NCI-H1417 treated with DMSO at 0.1 percent for 48 hours (cell line): Measurements from ENCODE around the gene CD68.
"Not testable (repeated sequence)": the region's sequence is repeated elsewhere in the genome, so short reads cannot be mapped to it uniquely, and the experiment has no call there.

Experiments
- DNase-seq: peaks from one replicate; lab custom pipeline; 2025; lab: John Stamatoyannopoulos, UW

The CD68 gene

GRCh38 chr17:7613769-7614424, 34.5 kb downstream of the CD68 start:
- DNase-seq = no peak

DNA sequence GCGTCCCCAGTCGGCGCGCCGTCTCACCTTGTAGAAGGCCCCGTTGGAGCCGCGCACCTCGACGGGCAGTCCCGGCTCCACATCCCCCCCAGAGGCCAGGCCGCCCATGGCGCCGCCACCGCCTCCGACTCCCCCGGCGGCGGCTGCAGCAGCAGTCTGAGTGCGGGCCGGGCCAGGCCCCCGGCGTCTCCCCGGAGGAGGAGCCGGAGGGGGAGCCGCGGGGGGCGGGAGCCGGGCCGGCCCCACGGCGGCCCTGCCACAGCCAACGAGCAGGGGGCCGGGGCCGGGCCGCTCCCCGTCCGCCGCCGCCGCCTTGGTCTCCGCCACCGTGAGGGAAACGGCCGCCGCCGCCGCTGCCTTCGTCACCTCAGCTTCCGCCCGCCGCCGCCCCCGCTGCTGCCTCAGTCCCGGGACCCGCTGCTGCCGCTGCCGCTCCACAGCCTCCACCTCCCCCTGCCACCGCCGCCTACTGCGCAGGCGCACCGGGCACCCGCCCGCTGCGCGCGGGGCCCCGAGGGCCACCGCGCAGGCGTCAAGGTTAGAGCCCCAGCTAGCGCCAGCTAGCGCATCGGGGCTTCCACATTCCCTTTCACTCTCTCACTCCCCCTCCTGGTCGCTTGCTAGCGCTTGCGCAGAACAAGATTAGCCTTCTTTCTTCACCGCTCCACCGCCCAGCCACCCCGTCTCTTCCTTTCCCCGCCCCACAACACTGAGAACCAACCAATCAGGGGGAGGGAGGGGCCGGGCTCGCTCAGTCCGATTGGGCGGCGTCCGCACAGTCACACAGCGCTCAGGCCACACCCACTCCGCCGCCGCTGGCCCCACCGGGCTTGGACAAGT, 35.2 kb downstream of the CD68 start, which contains the start of gene FXR2:
TSS of gene FXR2 (minus strand) at position 473 of the 840 bp plus-strand sequence. CDS start at position 108, 365 bp downstream.
- peak; percentile 99 for DNase-seq

- DNase-seq = no peak
Observed at GRCh38 chr17:7615265-7615747, 35.9 kb downstream of the CD68 start.

GRCh38 chr17:7618608-7619007, 39.2 kb downstream of the CD68 start:
- DNase-seq = no peak

DNA sequence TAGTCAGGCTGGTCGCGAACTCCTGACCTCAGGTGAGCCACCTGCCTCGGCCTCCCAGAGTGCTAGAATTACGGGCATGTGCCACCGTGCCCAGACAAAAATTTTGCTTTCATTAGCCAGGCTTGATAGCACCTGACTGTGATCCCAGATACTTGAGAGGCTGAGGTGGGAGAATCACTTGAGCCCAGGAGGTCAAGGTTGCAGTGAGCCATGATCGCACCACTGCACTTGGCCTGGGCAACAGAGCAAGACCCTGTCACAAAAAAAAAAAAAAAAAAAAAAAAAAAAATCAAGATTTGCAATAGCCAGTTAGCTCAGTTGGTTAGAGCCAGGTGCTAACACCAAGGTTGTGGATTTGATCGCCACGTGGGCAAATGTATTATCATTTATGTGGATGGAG, 41.4 kb downstream of the CD68 start:
- no peak for DNase-seq

GRCh38 chr17:7623661-7624060, 44.2 kb downstream of the CD68 start:
- DNase-seq = no peak

DNA sequence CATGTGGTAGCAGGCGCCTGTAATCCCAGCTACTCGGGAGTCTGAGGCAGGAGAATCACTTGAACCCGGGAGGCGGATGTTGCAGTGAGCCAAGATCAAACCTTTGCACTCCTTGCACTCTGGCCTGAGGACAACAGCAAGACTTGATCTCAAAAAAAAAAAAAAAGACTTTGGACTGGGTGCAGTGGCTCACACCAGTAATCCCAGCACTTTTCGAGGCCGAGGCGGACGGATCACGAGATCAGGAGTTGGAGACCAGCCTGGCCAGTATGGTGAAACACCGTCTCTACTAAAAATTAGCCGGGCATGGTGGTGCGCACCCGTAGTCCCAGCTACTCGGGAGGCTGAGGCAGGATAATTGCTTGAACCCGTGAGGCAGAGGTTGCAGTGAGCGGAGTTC, 46.3 kb downstream of the CD68 start:
- not testable (repeated sequence) for DNase-seq

DNA sequence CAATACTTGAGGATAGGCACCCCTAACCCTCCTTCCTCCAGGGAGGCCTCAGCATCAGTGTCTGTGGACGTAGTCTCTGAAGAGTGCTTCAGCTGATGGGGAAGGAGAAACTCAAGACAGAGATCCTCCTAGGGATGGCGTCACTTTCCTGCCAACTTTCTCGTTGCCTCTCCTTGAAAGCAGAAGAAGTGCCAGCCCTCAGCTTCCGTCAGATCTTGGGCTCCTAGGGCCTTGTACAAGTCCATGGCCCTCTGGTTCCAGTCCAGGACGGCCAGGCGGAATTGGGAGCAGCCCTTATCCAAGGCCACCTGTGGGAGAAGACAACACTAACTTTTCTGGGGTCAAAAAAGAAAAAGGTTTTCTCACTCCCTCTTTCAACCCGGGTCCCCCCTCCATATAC, 46.9 kb downstream of the CD68 start:
- no peak for DNase-seq

DNA sequence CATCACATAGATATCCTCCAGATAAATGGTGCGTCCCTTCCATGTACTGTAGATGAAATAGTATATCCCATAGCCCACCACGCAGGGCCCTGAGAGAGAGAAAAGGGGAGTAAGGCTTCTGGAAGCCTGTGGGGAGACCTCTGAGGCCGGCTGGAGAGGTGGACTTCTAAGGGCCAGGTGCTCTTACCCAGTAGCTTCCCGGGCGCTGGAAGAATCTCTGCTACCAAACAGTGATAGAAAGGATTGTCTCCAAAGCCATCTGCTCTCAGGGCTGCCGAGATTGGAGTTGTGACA, 47.5 kb downstream of the CD68 start:
- no peak for DNase-seq

- DNase-seq = peak; percentile 2
Observed at GRCh38 chr17:7627250-7628121, 48.0 kb downstream of the CD68 start, which contains the start of gene SAT2. Gene SAT2, minus strand, starts transcription at chr17:7627821. Its CDS starts 186 bp downstream, at chr17:7627635.

- no peak for DNase-seq
Observed at GRCh38 chr17:7629939-7630571, 50.6 kb downstream of the CD68 start, which contains the start of gene SHBG. Gene SHBG, plus strand, starts transcription at chr17:7630135. Its CDS starts 38 bp downstream, at chr17:7630173.
